Type B pancreatic cell (in vitro differentiated cells): Measurements from ENCODE around the gene DEFB124. TPM values are rescaled to one million over a fixed set of nuclear protein-coding genes. Genes with fewer than 3 reads are reported as not detected.
"Not testable (repeated sequence)": the region's sequence is repeated elsewhere in the genome, so short reads cannot be mapped to it uniquely, and the experiment has no call there.

ENCODE experiments used
- DNase-seq: peaks from one replicate; pipeline ENCODE4 v3.0.0; 2021; ENCODE audit warnings: mixed read lengths; ENCODE audit not compliant: unreplicated experiment; ENCODE audit errors: extremely low spot score
- H3K27ac Mint-ChIP-seq: 2 replicates; pipeline ENCODE4 v1.8.0; 2021; ENCODE audit warnings: mild to moderate bottlenecking, mixed read lengths
- H3K27me3 Mint-ChIP-seq: 2 replicates; pipeline ENCODE4 v1.8.0; 2021; ENCODE audit warnings: mixed read lengths
- H3K36me3 Mint-ChIP-seq: 2 replicates; pipeline ENCODE4 v1.8.0; 2021; ENCODE audit warnings: mixed read lengths
- H3K4me1 Mint-ChIP-seq: one replicate; pipeline ENCODE4 v1.8.0; 2021; ENCODE audit warnings: mixed read lengths; ENCODE audit not compliant: unreplicated experiment
- H3K4me3 Mint-ChIP-seq: 2 replicates; pipeline ENCODE4 v1.8.0; 2021; ENCODE audit warnings: mild to moderate bottlenecking, mixed read lengths
- H3K9me3 Mint-ChIP-seq: 2 replicates; pipeline ENCODE4 v1.8.0; 2021; ENCODE audit warnings: mixed read lengths
- CTCF ChIP-seq: fragments of 200-600 bp; sonication (generic); conservative IDR thresholded peaks from 2 replicates; pipeline ENCODE4 v1.5.0; 2021; ENCODE audit warnings: antibody characterized with exemption, mild to moderate bottlenecking
- total RNA-seq: library from RNA; stranded (reverse); gene quantifications from 2 replicates; pipeline ENCODE4 v1.2.1, GENCODE V29; 2021; ENCODE audit warnings: low replicate concordance

Gene DEFB124
- total RNA-seq, 1 donor from 2014 or later = not detected

GRCh38 chr20:31473331-31474096, 1.4 kb downstream of the DEFB124 start:
- peaks cover 18% of the 10 kb centered on the region for H3K9me3 Mint-ChIP-seq
- no peaks in the 10 kb centered on the region for H3K4me1 Mint-ChIP-seq

GRCh38 chr20:31472395-31473330, 2.3 kb downstream of the DEFB124 start:
- H3K36me3 Mint-ChIP-seq = peaks cover 4% of the 10 kb centered on the region
- no peak for DNase-seq
- H3K27me3 Mint-ChIP-seq = peaks cover 29% of the 10 kb centered on the region
- no peak overlapping the region for H3K4me3 Mint-ChIP-seq
- no peak overlapping the region for H3K27ac Mint-ChIP-seq
- TF ChIP-seq CTCF = no peak
- H3K9me3 Mint-ChIP-seq = peaks cover 13% of the 10 kb centered on the region
- H3K4me1 Mint-ChIP-seq = no peaks in the 10 kb centered on the region

More at GRCh38 chr20:31473331-31474096, 1.4 kb downstream of the DEFB124 start:
- H3K36me3 Mint-ChIP-seq = peaks cover 4% of the 10 kb centered on the region
- DNase-seq = no peak
- peaks cover 36% of the 10 kb centered on the region for H3K27me3 Mint-ChIP-seq
- no peak for TF ChIP-seq CTCF
- no peak overlapping the region for H3K4me3 Mint-ChIP-seq
- H3K27ac Mint-ChIP-seq = no peak overlapping the region

DNA sequence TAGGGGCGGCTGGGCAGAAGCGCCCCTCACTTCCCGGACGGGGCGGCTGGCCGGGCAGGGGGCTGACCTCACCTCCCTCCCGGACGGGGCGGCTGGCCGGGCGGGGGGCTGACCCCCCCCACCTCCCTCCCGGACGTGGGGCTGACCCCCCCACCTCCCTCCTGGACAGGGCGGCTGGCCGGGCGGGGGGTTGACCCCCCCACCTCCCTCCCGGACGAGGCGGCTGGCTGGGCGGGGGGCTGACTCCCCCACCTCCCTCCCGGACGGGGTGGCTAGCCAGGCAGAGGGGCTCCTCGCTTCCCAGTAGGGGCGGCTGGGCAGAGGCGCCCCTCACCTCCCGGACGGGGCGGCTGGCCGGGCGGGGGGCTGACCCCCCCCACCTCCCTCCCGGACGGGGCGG, 4.0 kb downstream of the DEFB124 start:
- not testable (repeated sequence) for H3K36me3 Mint-ChIP-seq, H3K4me3 Mint-ChIP-seq, H3K4me1 Mint-ChIP-seq, H3K27ac Mint-ChIP-seq, DNase-seq
- peaks cover 13% of the 10 kb centered on the region for H3K9me3 Mint-ChIP-seq
- H3K27me3 Mint-ChIP-seq = peaks cover 15% of the 10 kb centered on the region

DNA sequence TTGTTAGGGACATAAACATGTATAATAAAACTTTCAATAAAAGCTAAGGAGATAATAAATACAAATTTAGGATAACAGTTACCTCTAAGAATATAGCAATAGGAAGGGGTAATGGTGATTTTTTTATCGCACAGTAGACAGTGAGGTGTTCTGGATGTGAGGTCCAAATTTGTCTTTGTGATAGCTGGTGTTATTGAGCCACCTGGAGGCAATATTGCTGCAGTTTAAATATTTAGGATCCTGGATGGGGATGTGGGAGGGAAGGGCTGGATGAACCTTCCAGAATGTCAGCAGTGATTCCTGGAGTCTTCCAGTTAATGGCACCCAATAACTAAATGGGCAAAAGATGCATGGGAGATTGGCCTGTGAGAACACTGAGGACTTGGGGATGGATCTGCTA, 20.6 kb downstream of the DEFB124 start:
- Mint-ChIP-seq H3K36me3 (no peaks in the 10 kb centered on the region), H3K27me3 (peaks cover 3% of the 10 kb centered on the region), H3K9me3 (no peaks in the 10 kb centered on the region), H3K27ac (no peak overlapping the region), H3K4me3 (no peak overlapping the region), H3K4me1 (no peaks in the 10 kb centered on the region)
- no peak for TF ChIP-seq CTCF
- no peak for DNase-seq

DNA sequence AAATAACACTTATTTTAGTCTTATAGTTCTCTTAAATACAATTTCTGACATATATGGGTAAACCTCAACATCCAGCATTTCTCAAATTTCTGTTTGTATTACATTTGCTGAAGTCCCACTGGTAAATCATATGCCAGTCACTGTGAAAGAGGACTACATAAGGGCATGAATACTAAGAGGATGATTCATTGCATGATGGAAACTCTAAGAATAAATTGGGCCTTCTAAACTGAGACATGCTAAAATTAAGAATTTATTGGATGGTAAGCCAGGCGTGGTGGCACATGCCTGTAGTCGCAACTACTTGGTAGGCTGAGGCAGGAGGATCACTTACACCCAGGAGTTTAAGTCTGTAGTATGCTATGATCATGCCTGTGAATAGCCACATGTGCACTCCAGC, 22.4 kb downstream of the DEFB124 start:
- Mint-ChIP-seq H3K4me1 (no peaks in the 10 kb centered on the region), H3K27me3 (no peaks in the 10 kb centered on the region), H3K36me3 (no peaks in the 10 kb centered on the region), H3K4me3 (no peak overlapping the region), H3K9me3 (no peaks in the 10 kb centered on the region), H3K27ac (no peak overlapping the region)
- peak; percentile 24 for DNase-seq
- TF ChIP-seq CTCF = no peak
